ENCODE data around the gene ELK3. TPM values are rescaled to one million over a fixed set of nuclear protein-coding genes. Genes with fewer than 3 reads are reported as not detected.

ELK3 gene
- total RNA-seq, 1 experiment from 2014 or later: 20.6 TPM

- Histone ChIP-seq H3K4me3 (no peak overlapping the region), H3K27me3 (replicated peaks) (no peaks in the 10 kb centered on the region), H3K4me1 (replicated peaks) (no peaks in the 10 kb centered on the region), H3K9me3 (replicated peaks) (no peaks in the 10 kb centered on the region), H3K27ac (no peak overlapping the region), H3K36me3 (no peaks in the 10 kb centered on the region)
- no peak for DNase-seq (ENCODE audit: low read depth in 1 of 2, low spot score in 2 of 2)
Measured at GRCh38 chr12:96170762-96171161, 23.4 kb upstream of the ELK3 start.

- Histone ChIP-seq H3K9me3 (replicated peaks) (0 out of 2 replicates have a peak, but pooled peaks cover 5% of the 10 kb centered on the region), H3K36me3 (no peaks in the 10 kb centered on the region), H3K27me3 (replicated peaks) (no peaks in the 10 kb centered on the region), H3K4me1 (replicated peaks) (no peaks in the 10 kb centered on the region), H3K27ac (no peak overlapping the region), H3K4me3 (no peak overlapping the region)
- DNase-seq (ENCODE audit: low read depth in 1 of 2, low spot score in 2 of 2): no peak
Measured at GRCh38 chr12:96171905-96172304, 22.3 kb upstream of the ELK3 start.

DNA sequence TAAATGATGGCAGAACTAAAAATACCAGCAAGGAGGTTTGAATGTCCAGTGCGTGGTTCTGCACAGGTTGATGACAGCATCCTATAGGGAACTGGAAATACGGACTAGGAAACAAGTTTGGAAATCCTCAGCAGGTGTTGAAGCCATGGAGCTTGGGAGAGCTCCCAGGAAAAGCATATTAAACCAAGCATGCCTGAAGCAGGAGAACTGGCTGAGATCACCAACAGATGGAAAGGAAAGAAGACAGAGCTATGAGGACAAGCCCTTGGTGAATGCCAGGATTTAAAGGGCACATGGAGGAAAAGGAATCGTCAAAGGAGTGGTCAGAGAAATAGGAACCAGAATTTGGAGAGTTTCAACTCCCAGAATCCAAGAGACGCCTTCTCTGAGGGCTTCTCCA lies 21.2 kb upstream of the ELK3 start:
- no peak for DNase-seq (ENCODE audit: low read depth in 1 of 2, low spot score in 2 of 2)
- no peaks in the 10 kb centered on the region for H3K36me3 ChIP-seq
- no peaks in the 10 kb centered on the region for H3K27me3 ChIP-seq (replicated peaks)
- H3K27ac ChIP-seq: no peak overlapping the region
- H3K4me3 ChIP-seq: no peak overlapping the region
- H3K9me3 ChIP-seq (replicated peaks): 0 out of 2 replicates have a peak, but pooled peaks cover 5% of the 10 kb centered on the region
- H3K4me1 ChIP-seq (replicated peaks): no peaks in the 10 kb centered on the region

DNA sequence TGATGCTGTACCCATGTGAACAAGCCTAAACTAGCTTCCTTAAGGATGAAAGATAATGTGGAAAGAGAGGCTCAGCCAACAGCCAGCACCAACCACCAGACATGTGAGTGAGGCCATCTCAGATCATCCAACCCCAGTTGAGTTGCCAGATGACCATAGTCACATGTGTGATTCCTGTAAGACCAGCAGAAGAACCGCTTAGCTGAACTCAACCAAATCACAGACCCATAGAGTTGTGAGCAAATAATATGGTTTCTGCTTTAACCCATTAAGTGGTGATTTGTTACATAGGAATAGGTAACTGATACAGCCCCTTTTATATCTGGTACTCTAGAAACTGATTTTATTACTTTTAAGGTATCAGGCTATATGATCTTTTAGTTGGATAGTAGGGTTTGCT lies 17.6 kb upstream of the ELK3 start:
- 0 out of 2 replicates have a peak, but pooled peaks cover 5% of the 10 kb centered on the region for H3K9me3 ChIP-seq (replicated peaks)
- no peak overlapping the region for H3K4me3 ChIP-seq
- no peak for DNase-seq (ENCODE audit: low read depth in 1 of 2, low spot score in 2 of 2)
- no peak overlapping the region for H3K27ac ChIP-seq
- H3K4me1 ChIP-seq (replicated peaks): no peaks in the 10 kb centered on the region
- H3K27me3 ChIP-seq (replicated peaks): no peaks in the 10 kb centered on the region
- no peaks in the 10 kb centered on the region for H3K36me3 ChIP-seq

GRCh38 chr12:96177013-96177412 lies 17.2 kb upstream of the ELK3 start:
- no peaks in the 10 kb centered on the region for H3K4me1 ChIP-seq (replicated peaks)
- H3K4me3 ChIP-seq: no peak overlapping the region
- H3K27me3 ChIP-seq (replicated peaks): no peaks in the 10 kb centered on the region
- H3K36me3 ChIP-seq: no peaks in the 10 kb centered on the region
- H3K9me3 ChIP-seq (replicated peaks): 0 out of 2 replicates have a peak, but pooled peaks cover 5% of the 10 kb centered on the region
- H3K27ac ChIP-seq: no peak overlapping the region
- DNase-seq (ENCODE audit: low read depth in 1 of 2, low spot score in 2 of 2): no peak

- Histone ChIP-seq H3K4me3 (no peak overlapping the region), H3K27ac (no peak overlapping the region), H3K27me3 (replicated peaks) (no peaks in the 10 kb centered on the region), H3K9me3 (replicated peaks) (no peaks in the 10 kb centered on the region), H3K4me1 (replicated peaks) (no peaks in the 10 kb centered on the region), H3K36me3 (no peaks in the 10 kb centered on the region)
- no peak for DNase-seq (ENCODE audit: low read depth in 1 of 2, low spot score in 2 of 2)
Measured at GRCh38 chr12:96183734-96184370, 10.3 kb upstream of the ELK3 start.

DNA sequence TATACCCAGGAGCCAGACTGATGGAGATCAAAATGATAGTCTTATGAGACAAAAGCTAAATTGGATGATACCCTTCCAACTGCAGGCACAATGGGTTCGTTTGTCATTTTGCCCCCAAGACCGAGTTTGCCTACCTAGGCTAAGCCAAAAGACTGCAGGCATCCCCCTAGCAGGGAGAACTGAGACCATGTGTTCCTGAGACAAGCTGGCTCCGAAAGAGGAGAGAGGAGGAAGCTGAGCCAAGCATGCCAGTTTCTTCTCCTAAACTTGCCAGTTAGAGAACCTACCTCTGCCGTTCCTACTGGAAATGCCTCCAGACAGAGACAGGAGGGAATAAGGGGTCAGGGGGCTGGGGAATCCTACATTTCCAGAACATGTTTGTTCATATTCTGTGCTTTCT lies 8.3 kb upstream of the ELK3 start:
- H3K27ac ChIP-seq: no peak overlapping the region
- no peaks in the 10 kb centered on the region for H3K36me3 ChIP-seq
- DNase-seq (ENCODE audit: low read depth in 1 of 2, low spot score in 2 of 2): no peak
- H3K9me3 ChIP-seq (replicated peaks): no peaks in the 10 kb centered on the region
- no peaks in the 10 kb centered on the region for H3K27me3 ChIP-seq (replicated peaks)
- H3K4me1 ChIP-seq (replicated peaks): no peaks in the 10 kb centered on the region
- H3K4me3 ChIP-seq: no peak overlapping the region

DNA sequence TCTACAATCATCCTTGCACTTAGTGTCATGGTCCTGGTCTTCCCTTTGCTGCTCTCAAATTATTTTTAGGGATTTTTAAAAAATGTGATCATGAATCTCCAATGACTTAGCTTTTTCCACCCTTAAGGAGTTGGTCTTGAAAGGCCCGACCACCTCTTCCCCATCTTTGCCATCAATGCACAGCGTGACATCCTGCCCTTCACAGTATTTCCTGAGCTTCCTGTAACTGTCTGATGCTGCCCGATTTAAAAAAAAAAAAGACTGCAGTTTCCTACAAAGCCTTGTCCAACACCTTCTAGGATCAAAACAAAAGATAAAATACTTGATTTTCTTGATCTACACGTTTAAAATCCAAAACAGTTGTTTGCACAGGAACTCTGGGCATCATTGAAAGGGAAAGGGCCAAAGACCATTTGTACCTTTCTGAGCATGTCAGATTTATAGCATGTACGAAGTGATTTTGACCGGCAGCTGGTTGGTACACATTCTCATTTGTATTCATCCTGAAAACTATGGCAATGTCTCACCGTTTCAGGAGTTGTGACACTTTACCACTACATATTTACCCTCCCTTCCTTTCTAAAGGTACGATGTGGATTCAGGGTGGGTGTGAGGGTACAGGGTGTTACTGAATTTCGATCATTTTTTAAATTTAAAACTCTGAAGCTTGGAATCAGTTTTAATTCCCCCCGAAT lies 7.4 kb upstream of the ELK3 start:
- DNase-seq (ENCODE audit: low read depth in 1 of 2, low spot score in 2 of 2): no peak
- Histone ChIP-seq H3K36me3 (no peaks in the 10 kb centered on the region), H3K9me3 (replicated peaks) (no peaks in the 10 kb centered on the region), H3K27me3 (replicated peaks) (no peaks in the 10 kb centered on the region), H3K4me3 (no peak overlapping the region), H3K27ac (no peak overlapping the region), H3K4me1 (replicated peaks) (no peaks in the 10 kb centered on the region)

- H3K36me3 ChIP-seq: no peaks in the 10 kb centered on the region
- H3K4me1 ChIP-seq (replicated peaks): no peaks in the 10 kb centered on the region
- no peak overlapping the region for H3K27ac ChIP-seq
- no peak for DNase-seq (ENCODE audit: low read depth in 1 of 2, low spot score in 2 of 2)
- no peaks in the 10 kb centered on the region for H3K9me3 ChIP-seq (replicated peaks)
- no peaks in the 10 kb centered on the region for H3K27me3 ChIP-seq (replicated peaks)
- H3K4me3 ChIP-seq: no peak overlapping the region
Measured at GRCh38 chr12:96187956-96188355, 6.2 kb upstream of the ELK3 start.

GRCh38 chr12:96189781-96190180 lies 4.4 kb upstream of the ELK3 start:
- Histone ChIP-seq H3K27ac (no peak overlapping the region), H3K27me3 (replicated peaks) (no peaks in the 10 kb centered on the region), H3K4me1 (replicated peaks) (no peaks in the 10 kb centered on the region), H3K9me3 (replicated peaks) (no peaks in the 10 kb centered on the region), H3K4me3 (no peak overlapping the region), H3K36me3 (no peaks in the 10 kb centered on the region)
- no peak for DNase-seq (ENCODE audit: low read depth in 1 of 2, low spot score in 2 of 2)

DNA sequence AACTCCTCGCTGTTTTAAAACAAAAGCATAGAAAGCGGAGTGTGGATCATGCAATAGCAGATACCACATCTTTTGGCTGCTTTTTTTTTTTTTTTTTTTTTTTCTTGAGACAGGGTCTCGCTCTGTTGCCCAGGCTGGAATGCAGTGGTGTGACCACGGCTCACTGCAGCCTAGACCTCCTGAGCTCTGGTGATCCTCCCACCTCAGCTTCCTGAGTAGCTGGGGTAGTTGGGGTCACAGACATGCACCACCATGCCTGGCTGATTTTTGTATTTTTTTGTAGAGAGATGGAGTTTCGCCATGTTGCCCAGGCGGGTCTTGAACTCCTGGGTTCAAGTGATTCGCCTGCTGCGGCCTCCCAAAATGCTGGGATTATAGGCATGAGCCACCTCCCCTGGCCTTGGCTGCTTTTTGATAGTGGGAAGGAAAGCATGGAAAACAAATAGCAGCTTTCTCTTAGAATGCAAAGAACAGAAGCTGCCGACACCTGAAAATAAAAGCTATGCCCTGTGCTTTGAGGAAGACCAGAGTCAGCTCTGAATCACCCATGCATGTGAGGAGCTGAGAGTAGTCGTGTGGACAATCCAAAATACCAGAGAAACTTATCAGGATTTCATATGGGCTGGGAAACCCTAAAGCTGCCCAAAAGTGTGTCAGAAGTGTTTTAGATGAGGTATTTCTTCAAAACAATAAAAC lies 3.6 kb upstream of the ELK3 start:
- Histone ChIP-seq H3K4me1 (replicated peaks) (no peaks in the 10 kb centered on the region), H3K9me3 (replicated peaks) (no peaks in the 10 kb centered on the region), H3K27me3 (replicated peaks) (no peaks in the 10 kb centered on the region), H3K27ac (no peak overlapping the region), H3K4me3 (no peak overlapping the region), H3K36me3 (no peaks in the 10 kb centered on the region)
- no peak for DNase-seq (ENCODE audit: low read depth in 1 of 2, low spot score in 2 of 2)

DNA sequence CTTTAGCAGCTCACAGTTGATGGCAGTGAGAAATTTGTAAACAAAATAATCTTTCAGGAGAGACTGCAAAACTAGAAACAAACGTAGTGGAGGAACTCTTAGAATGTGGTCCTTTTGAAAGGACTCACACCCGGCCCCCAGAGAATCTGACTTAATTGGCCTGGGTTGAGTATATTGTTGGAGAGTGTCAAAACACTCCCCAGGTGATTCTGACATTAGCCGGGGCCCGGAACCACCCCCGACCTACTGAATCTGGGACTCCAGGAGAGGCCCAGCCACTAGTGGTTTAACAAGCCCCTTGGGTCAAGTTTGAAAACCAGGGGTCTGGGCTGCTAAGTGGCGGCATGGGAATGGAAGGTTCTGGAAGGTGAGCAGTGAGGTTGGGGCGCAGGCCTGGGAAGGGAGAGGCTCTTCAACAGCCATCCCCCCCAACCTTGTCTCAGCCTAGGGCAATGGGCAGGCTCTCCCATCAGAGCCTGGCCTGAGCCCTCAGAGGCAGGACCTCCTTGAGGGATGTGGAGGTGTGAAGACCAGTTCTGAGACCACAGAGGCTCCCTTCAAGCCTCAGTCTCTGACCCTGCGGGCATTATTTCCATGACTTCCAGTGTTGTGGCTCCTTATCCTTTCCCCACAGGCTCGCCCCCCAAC lies 1.1 kb upstream of the ELK3 start:
- Histone ChIP-seq H3K4me3 (no peak overlapping the region), H3K27ac (no peak overlapping the region), H3K36me3 (no peaks in the 10 kb centered on the region), H3K9me3 (replicated peaks) (no peaks in the 10 kb centered on the region), H3K27me3 (replicated peaks) (no peaks in the 10 kb centered on the region), H3K4me1 (replicated peaks) (peaks cover 22% of the 10 kb centered on the region)
- DNase-seq (ENCODE audit: low read depth in 1 of 2, low spot score in 2 of 2): no peak

DNA sequence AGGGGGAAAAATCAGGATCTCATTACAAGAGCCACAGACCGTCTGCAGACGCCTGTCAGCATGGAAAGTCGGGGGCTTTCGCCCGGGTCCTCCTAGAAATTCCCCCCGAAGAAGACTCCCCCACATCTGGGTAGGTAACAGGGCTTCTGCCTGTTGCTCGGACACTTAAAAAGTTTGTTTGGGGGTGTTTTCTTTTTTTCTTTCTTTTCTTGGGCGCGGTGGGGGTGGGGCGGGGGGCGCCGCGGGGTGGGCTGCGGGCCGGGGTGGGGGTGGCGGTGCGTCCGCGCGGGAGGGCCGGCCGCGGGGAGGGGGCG lies 358 bp downstream of the ELK3 start:
- Histone ChIP-seq H3K4me1 (replicated peaks) (peaks cover 36% of the 10 kb centered on the region), H3K36me3 (no peaks in the 10 kb centered on the region), H3K27me3 (replicated peaks) (no peaks in the 10 kb centered on the region), H3K9me3 (replicated peaks) (no peaks in the 10 kb centered on the region), H3K4me3 (peak overlapping the region; percentile 74), H3K27ac (peak overlapping the region; percentile 60)
- no peak for DNase-seq (ENCODE audit: low read depth in 1 of 2, low spot score in 2 of 2)

All from SJSA1 (cell line).